B cell (primary cell): ENCODE results near the gene RPTOR. TPM values are rescaled to one million over a fixed set of nuclear protein-coding genes. Genes with fewer than 3 reads are reported as not detected.

Experiments used
- ATAC-seq: fragments of 200-7000 bp; cut with Tn5 transposase; one replicate; pipeline ENCODE4 v1.10.0; 2021; ENCODE audit warnings: low read depth, mild to moderate bottlenecking, moderate number of reproducible peaks, moderate library complexity
- CTCF ChIA-PET: fragments of 350-600 bp; sonication (Branson Sonifier 250); formaldehyde crosslinking; loops from one replicate; lab custom pipeline; 2021; ENCODE audit warnings: antibody characterized with exemption, inconsistent platforms; lab: Charles Lee
- POLR2A ChIA-PET: fragments of 350-600 bp; sonication (Branson Sonifier 250); formaldehyde crosslinking; loops from one replicate; lab custom pipeline; 2021; ENCODE audit warnings: antibody characterized with exemption; lab: Charles Lee
- DNase-seq: peaks from one replicate; pipeline ENCODE4 v3.0.0; 2013
- H2AFZ ChIP-seq: 2 replicates; pipeline ENCODE4 v1.6.1; 2012; ENCODE audit warnings: mild to moderate bottlenecking, low read depth, low read length; ENCODE audit not compliant: insufficient read depth, poor library complexity, severe bottlenecking
- H3K27ac ChIP-seq, 2 donors: 1 replicate in 1 of 2; 2 replicates in 1 of 2; pipeline ENCODE4 v1.5.1; 2012 to 2013; ENCODE audit warnings: low read length in 2 of 2, mild to moderate bottlenecking in 2 of 2, moderate library complexity in 1 of 2
- H3K27me3 ChIP-seq, 4 experiments: fragments of 200-600 bp in 1 of 4; sonication (generic) in 1 of 4; replicated peaks in 1 of 4; 1 replicate in 2 of 4; 2 replicates in 2 of 4; pipeline versions ENCODE4 v1.6.1 to v1.7.0; 2013 to 2016; ENCODE audit warnings: low read length in 3 of 4, mild to moderate bottlenecking in 2 of 4, mixed read lengths in 1 of 4, moderate library complexity in 1 of 4; ENCODE audit not compliant: insufficient read depth in 4 of 4, control insufficient read depth in 3 of 4; ENCODE audit errors: control extremely low read depth in 1 of 4
- H3K36me3 ChIP-seq, 2 experiments: replicated peaks in 1 of 2; 1 replicate in 1 of 2; 2 replicates in 1 of 2; pipeline versions ENCODE4 v1.6.1 to v1.7.1; 2013; ENCODE audit warnings: low read length in 1 of 2; ENCODE audit not compliant: insufficient read depth in 2 of 2, control insufficient read depth in 1 of 2; ENCODE audit errors: control extremely low read depth in 1 of 2, extremely low read depth in 1 of 2
- H3K4me1 ChIP-seq, 2 donors: fragments of 200-600 bp in 1 of 2; sonication (generic) in 1 of 2; 1 replicate in 1 of 2; 2 replicates in 1 of 2; pipeline versions ENCODE4 v1.5.1 to v1.6.1; 2013 to 2017; ENCODE audit warnings: low read length in 2 of 2; ENCODE audit not compliant: control insufficient read depth in 2 of 2, insufficient read depth in 2 of 2
- H3K4me2 ChIP-seq: replicated peaks from 2 replicates; pipeline ENCODE3; 2012; ENCODE audit warnings: mild to moderate bottlenecking, low read depth, low read length; ENCODE audit not compliant: poor library complexity, severe bottlenecking
- H3K4me3 ChIP-seq, 5 experiments: fragments of 200-600 bp in 1 of 5; sonication (generic) in 1 of 5; 1 replicate in 3 of 5; 2 replicates in 2 of 5; pipeline versions ENCODE4 v1.5.1 to v1.7.0; 2011 to 2016; ENCODE audit warnings: low read length in 4 of 5, mild to moderate bottlenecking in 4 of 5, low read depth in 2 of 5, control low read depth in 1 of 5, moderate library complexity in 1 of 5; ENCODE audit not compliant: insufficient read depth in 1 of 5; ENCODE audit errors: control extremely low read depth in 1 of 5, extremely low read depth in 1 of 5
- H3K79me2 ChIP-seq: fragments of 200-600 bp; sonication (generic); one replicate; pipeline ENCODE4 v1.6.0; 2016; ENCODE audit warnings: low read length; ENCODE audit not compliant: control insufficient read depth, insufficient read depth
- H3K9ac ChIP-seq: fragments of 200-600 bp; sonication (generic); 2 replicates; pipeline ENCODE4 v1.6.1; 2017; ENCODE audit warnings: mild to moderate bottlenecking, low read length, moderate library complexity
- H3K9me3 ChIP-seq, 3 donors: one replicate each; pipeline versions ENCODE4 v1.6.1 to v1.7.1; 2013; ENCODE audit warnings: low read length in 2 of 3; ENCODE audit not compliant: control insufficient read depth in 2 of 3, insufficient read depth in 1 of 3; ENCODE audit errors: control extremely low read depth in 1 of 3
- H4K20me1 ChIP-seq: 2 replicates; pipeline ENCODE4 v1.6.0; 2012; ENCODE audit warnings: mild to moderate bottlenecking, low read length; ENCODE audit not compliant: insufficient read depth, control insufficient read depth, poor library complexity, severe bottlenecking
- H3K27ac Mint-ChIP-seq: one replicate; pipeline ENCODE4 v1.8.0; 2021; ENCODE audit warnings: mixed read lengths
- H3K27me3 Mint-ChIP-seq: one replicate; pipeline ENCODE4 v1.8.0; 2021; ENCODE audit warnings: mixed read lengths
- H3K4me1 Mint-ChIP-seq: one replicate; pipeline ENCODE4 v1.8.0; 2021; ENCODE audit warnings: mixed read lengths
- H3K4me3 Mint-ChIP-seq: one replicate; pipeline ENCODE4 v1.8.0; 2021; ENCODE audit warnings: mixed read lengths
- H3K9me3 Mint-ChIP-seq: one replicate; pipeline ENCODE4 v1.8.0; 2022; ENCODE audit warnings: mixed read lengths; ENCODE audit not compliant: insufficient read depth
- EZH2 ChIP-seq: IDR thresholded peaks from 2 replicates; pipeline ENCODE4 v1.6.1; 2012; ENCODE audit warnings: borderline replicate concordance, low read depth, mild to moderate bottlenecking, moderate library complexity, low read length; ENCODE audit not compliant: insufficient read depth, poor library complexity, severe bottlenecking
- WGBS: methylation state at CpG from one replicate; pipeline ENCODE4 v1.1.5; 2013; ENCODE audit warnings: missing lambda C conversion rate; ENCODE audit not compliant: insufficient coverage; 5-methylcytosine and 5-hydroxymethylcytosine counted together
- intact Hi-C: fragments of 100-400 bp; cut with micrococcal nuclease; formaldehyde crosslinking; loops from one replicate; pipeline ENCODE4 v1.10.0; 2022
- polyA plus RNA-seq: library from polyadenylated mRNA; depleted of rRNA; stranded (reverse); fragments of >200 nt; gene quantifications from 2 replicates; pipeline ENCODE4 v1.2.3, GENCODE V29; 2012
- total RNA-seq, 2 donors: library from RNA; stranded (reverse); fragments of 120-200 nt in 1 of 2; gene quantifications; 1 replicate in 1 of 2; 2 replicates in 1 of 2; pipeline versions ENCODE4 v1.2.3 to v1.2.4, GENCODE V29; 2013 to 2022
- TF ChIP-seq, protein P1 (sequence below): fragments of 200-600 bp; IDR thresholded peaks from one replicate; pipeline ENCODE4 v1.8.0; 2022; ENCODE audit warnings: antibody characterized with exemption, mild to moderate bottlenecking

RPTOR gene
- total and polyA plus RNA-seq, 2 donors (not counting 1 experiment from before 2014, with no cell fraction given), result 13.4 to 58.8 TPM

DNA sequence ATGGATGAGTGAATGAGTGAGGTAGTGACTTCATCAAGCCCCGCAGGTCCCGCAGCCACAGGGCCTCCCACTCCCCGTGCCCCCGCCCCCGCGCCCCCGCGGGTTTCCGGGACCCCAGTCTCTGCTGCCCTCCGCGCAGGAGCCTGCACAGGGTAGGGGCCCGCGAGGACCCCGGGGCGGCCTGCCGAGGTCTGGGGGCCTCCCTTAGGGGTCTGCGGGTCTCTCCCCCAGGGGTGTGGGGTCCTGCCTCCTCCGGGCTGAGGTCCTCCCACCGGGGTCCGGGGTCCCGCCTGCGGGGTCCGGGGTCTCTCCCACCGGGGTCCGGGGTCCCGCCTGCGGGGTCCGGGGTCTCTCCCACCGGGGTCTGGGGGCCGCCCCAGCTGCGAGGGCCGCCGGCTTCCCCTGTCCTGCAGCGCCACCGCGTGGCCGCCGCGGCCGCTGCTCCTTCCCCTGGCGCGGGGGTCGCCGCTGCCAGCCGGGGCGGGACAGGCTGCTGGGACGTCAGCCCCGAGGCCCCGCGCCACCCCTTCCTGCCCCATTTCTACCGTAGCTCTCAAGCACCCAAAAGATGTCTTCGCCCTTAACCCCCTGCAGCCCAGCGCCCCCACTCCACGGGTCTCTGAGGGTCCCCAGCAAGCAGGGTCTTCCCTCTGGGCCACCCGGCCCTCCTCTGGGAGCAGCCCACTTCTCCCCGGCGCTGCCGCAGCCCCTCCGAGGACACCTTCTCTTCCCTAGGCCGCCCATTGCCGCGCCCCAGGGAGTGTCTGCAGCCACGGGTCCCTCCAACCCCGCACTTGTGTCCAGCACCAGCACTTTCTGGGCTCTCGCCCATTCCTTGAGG is 436.6 kb downstream of the RPTOR start:
- CTCF ChIA-PET, result interaction anchor here (0.9 to 2.2 kb wide), 5 partner anchors 120 to 557 kb away, joined by 3 to 19 read pairs (median 4); no protein-coding TSS in a partner anchor
- peaks cover 12% of the 10 kb centered on the region for H3K4me1 Mint-ChIP-seq
- no peak overlapping the region for H3K27ac Mint-ChIP-seq
- no peak overlapping the region for H2AFZ ChIP-seq
- no peak for TF ChIP-seq EZH2
- TF ChIP-seq, protein P1, sequence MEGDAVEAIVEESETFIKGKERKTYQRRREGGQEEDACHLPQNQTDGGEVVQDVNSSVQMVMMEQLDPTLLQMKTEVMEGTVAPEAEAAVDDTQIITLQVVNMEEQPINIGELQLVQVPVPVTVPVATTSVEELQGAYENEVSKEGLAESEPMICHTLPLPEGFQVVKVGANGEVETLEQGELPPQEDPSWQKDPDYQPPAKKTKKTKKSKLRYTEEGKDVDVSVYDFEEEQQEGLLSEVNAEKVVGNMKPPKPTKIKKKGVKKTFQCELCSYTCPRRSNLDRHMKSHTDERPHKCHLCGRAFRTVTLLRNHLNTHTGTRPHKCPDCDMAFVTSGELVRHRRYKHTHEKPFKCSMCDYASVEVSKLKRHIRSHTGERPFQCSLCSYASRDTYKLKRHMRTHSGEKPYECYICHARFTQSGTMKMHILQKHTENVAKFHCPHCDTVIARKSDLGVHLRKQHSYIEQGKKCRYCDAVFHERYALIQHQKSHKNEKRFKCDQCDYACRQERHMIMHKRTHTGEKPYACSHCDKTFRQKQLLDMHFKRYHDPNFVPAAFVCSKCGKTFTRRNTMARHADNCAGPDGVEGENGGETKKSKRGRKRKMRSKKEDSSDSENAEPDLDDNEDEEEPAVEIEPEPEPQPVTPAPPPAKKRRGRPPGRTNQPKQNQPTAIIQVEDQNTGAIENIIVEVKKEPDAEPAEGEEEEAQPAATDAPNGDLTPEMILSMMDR, result peak; percentile 94
- H3K27ac ChIP-seq, result no peak overlapping the region
- intact Hi-C loops, result loop anchor here (1.0 to 10.0 kb wide), 3 partner anchors 246 to 554 kb away; no protein-coding TSS in a partner anchor
- no peaks in the 10 kb centered on the region for H3K79me2 ChIP-seq
- ATAC-seq, result peak; percentile 72
- 12% methylated on average over 61 of the region's 65 CpGs for WGBS
- no peaks in the 10 kb centered on the region for H3K27me3 ChIP-seq
- peak overlapping the region in 2 of 5 experiments; percentile 2 to 23 for H3K4me3 ChIP-seq
- H3K4me1 ChIP-seq, result peaks cover 12 to 17% of the 10 kb centered on the region in 2 donors
- POLR2A ChIA-PET, result no interaction called here
- H3K4me3 Mint-ChIP-seq, result peak overlapping the region; percentile 69
- H4K20me1 ChIP-seq, result no peaks in the 10 kb centered on the region
- peak; percentile 67 for DNase-seq
- H3K4me2 ChIP-seq, result peak overlapping the region; percentile 74
- H3K27me3 Mint-ChIP-seq, result peaks cover 9% of the 10 kb centered on the region
- no peak overlapping the region for H3K9ac ChIP-seq
- no peaks in the 10 kb centered on the region for H3K36me3 ChIP-seq
- H3K9me3 ChIP-seq, result no peaks in the 10 kb centered on the region
- no peaks in the 10 kb centered on the region for H3K9me3 Mint-ChIP-seq

DNA sequence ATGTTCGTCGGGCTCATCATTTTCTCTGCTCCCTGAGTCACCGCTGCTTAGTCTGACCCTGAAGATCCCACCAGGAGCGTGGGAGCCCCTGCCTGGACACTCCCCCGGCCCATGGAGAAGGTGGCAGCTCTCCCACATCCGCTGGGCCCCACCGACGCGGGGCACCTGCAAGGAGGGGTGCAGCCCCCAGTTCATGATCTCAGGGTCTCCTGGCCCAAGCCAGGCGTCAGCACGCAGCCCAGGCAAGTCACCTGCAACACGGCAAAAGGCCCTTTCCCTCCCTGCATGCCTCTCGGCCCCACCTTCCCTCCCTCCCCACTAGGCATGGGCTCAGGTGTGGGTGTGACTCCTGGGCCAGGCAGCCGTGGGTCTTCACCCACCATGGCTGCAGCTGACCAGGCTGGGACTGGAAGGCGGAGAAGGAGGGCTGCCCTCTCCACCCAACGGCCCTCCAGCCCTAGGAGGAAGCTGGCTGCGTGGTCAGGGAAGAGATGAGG is 437.3 kb downstream of the RPTOR start:
- H2AFZ ChIP-seq, result no peak overlapping the region
- H3K79me2 ChIP-seq, result no peaks in the 10 kb centered on the region
- no peak overlapping the region for H3K4me3 ChIP-seq
- ATAC-seq (no peak), DNase-seq (no peak)
- no peak overlapping the region for H3K9ac ChIP-seq
- no peaks in the 10 kb centered on the region for H3K36me3 ChIP-seq
- POLR2A ChIA-PET, result no interaction called here
- WGBS, result 85% methylated on average over 13 of the region's 17 CpGs
- peaks cover 16% of the 10 kb centered on the region for H3K4me1 Mint-ChIP-seq
- H3K9me3 ChIP-seq, result no peaks in the 10 kb centered on the region
- CTCF ChIA-PET, result interaction anchor here (0.9 to 2.2 kb wide), 5 partner anchors 121 to 558 kb away, joined by 3 to 19 read pairs (median 4); no protein-coding TSS in a partner anchor
- H3K27me3 ChIP-seq, result no peaks in the 10 kb centered on the region
- peaks cover 9% of the 10 kb centered on the region for H3K27me3 Mint-ChIP-seq
- intact Hi-C loops, result loop anchor here (1.0 to 10.0 kb wide), 3 partner anchors 247 to 555 kb away; no protein-coding TSS in a partner anchor
- H3K4me1 ChIP-seq, result peaks cover 19 to 24% of the 10 kb centered on the region in 2 donors
- H3K9me3 Mint-ChIP-seq, result no peaks in the 10 kb centered on the region
- no peak overlapping the region for H3K4me3 Mint-ChIP-seq
- H3K4me2 ChIP-seq, result no peak overlapping the region
- no peak overlapping the region for H3K27ac ChIP-seq
- no peaks in the 10 kb centered on the region for H4K20me1 ChIP-seq
- H3K27ac Mint-ChIP-seq, result no peak overlapping the region
- TF ChIP-seq, protein P1, result no peak
- TF ChIP-seq EZH2, result no peak
